GM12872 (cell line): Measurements from ENCODE around the gene ZSCAN5B.

Experiments
- CTCF ChIP-seq: IDR thresholded peaks from 3 replicates; pipeline ENCODE4 v1.5.1; 2011; ENCODE audit warnings: low read depth, mild to moderate bottlenecking, low read length, moderate library complexity; ENCODE audit not compliant: insufficient read depth

Gene ZSCAN5B

DNA sequence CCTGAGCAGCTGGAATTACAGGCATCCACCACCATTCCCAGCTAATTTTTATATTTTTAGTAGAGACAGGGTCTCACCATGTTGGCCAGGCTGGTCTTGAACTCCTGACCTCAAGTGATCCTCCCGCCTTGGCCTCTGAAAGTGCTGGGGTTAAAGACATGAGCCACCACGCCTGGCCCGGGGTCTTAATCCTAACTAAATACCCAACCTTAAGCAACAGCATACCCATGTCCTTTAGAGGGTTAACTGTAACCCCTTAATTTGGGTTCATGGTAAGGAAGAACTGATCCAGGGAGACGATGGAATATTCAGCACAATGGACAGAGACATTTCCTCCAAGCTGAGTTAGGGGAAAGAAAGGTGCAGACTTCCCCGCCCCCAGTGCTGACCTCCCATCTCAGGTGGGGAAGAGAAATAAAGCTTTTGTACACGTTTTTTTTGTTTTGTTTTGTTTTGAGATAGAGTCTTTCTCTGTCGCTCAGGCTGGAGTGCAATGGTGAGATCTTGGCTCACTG, 30.5 kb downstream of the ZSCAN5B start:
- TF ChIP-seq CTCF, result no peak

GRCh38 chr19:56163097-56163496, 34.5 kb downstream of the ZSCAN5B start:
- no peak for TF ChIP-seq CTCF

DNA sequence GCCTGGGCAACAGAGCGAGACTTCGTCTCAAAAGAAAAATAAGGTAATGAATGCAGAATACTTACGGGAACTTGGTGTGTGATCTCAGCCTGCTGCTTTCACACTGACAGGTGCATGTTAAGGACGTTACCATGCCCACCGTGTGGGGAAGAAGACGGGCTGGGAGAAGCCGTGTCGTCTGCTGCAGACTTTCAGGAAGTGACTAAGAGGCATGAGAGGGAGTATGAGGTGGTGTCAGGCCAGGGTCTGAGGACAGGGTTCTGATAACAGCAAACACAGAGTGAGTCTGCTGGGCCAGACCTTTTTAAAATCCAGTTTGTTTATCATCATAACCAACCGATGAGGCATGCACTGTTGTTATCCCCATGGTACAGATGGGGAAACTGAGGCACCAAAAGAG, 35.3 kb downstream of the ZSCAN5B start:
- no peak for TF ChIP-seq CTCF

DNA sequence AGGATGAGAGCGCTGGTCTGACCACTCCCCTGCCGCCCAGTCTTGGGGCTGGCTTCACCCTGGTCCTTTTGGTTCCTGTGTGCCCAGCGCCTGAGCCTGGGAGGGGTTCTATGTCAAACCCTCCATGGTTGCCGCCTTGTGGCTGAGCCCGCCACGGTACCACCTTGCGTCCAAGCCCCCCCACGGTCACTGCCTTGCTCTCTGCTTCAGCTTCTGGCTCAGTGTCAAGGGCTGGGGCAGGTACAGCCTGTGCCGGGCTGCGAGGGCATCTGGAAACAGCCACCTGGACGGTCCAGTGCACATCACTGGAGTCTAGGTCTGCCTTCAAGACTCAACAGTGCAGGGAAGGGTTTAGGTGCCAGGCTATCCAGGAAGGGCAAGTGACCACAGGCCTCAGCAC, 36.0 kb downstream of the ZSCAN5B start:
- TF ChIP-seq CTCF, result no peak

GRCh38 chr19:56159622-56160271, 37.8 kb downstream of the ZSCAN5B start:
- no peak for TF ChIP-seq CTCF

DNA sequence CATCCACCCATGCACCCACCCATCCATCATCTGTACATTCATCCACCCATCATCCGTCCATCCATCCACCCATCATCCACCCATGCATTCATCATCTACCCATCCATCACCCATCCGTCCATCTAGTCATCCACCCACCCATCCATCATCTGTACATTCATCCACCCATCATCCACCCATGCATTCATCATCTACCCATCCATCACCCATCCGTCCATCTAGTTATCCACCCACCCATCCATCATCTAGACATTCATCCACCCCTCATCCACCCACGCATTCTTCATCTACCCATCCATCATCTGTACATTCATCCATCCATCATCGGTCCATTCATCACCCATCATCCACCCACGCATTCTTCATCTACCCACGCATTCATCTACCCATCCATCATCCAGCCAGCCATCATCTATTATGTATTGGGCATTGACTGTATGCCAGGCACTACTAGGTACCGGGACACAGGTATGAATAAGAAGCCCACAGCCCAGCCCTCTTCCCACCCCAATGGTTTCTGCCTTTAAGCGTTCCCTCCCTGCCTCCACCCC, 38.5 kb downstream of the ZSCAN5B start:
- no peak for TF ChIP-seq CTCF

DNA sequence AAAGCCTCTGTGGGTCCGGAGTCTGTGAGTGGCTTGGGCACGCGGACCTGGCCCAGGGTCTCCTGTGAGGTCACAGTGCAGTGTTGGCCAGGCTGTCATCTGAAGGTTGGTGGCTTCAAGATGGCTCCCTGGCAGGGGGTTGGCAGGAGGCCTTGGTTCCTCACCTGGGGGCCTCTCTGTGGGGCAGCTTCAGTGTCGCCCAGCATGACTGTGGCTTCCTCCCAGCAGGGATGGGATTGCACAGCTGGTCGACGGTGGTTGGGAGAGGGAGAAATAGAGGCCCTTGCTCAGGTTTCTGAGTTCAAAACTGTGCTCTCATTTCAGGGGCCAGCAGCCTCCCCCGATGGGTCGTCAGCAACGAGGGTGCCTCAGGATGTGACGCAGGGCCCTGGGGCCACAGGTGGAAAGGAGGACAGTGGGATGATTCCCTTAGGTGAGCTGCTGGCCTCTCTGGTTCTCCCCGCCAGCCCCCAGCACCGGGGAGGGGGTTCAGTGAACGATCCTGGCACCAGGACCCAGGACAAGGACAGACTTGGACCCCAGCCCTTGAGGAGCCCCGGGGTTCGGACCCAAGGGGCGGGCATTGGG, 39.3 kb downstream of the ZSCAN5B start:
- no peak for TF ChIP-seq CTCF
